Measurements from ENCODE around the gene GPATCH2L.

GPATCH2L gene

GRCh38 chr14:76151398-76152332, at the start of gene GPATCH2L:
TSS of gene GPATCH2L (plus strand) at chr14:76151922. CDS start at chr14:76154364, 2,442 bp downstream.
- Histone ChIP-seq H3K4me3 (peak within 1 kb of the TSS; percentile 81 to 100 (median 92)), H3K27ac (peak within 1 kb of the TSS; percentile 56 to 94 (median 87))

- Histone ChIP-seq H3K4me3 (no peak overlapping the region), H3K27ac (no peak overlapping the region)
These were observed 46.8 kb upstream of the GPATCH2L start for GRCh38 chr14:76104802-76105355.

GRCh38 chr14:76106188-76106587, 45.5 kb upstream of the GPATCH2L start:
- no peak overlapping the region for H3K27ac ChIP-seq

GRCh38 chr14:76109087-76109880, 42.4 kb upstream of the GPATCH2L start:
- no peak overlapping the region for H3K4me3 ChIP-seq
- no peak overlapping the region for H3K27ac ChIP-seq

More at GRCh38 chr14:76106188-76106587, 45.5 kb upstream of the GPATCH2L start:
- no peak overlapping the region for H3K4me3 ChIP-seq

DNA sequence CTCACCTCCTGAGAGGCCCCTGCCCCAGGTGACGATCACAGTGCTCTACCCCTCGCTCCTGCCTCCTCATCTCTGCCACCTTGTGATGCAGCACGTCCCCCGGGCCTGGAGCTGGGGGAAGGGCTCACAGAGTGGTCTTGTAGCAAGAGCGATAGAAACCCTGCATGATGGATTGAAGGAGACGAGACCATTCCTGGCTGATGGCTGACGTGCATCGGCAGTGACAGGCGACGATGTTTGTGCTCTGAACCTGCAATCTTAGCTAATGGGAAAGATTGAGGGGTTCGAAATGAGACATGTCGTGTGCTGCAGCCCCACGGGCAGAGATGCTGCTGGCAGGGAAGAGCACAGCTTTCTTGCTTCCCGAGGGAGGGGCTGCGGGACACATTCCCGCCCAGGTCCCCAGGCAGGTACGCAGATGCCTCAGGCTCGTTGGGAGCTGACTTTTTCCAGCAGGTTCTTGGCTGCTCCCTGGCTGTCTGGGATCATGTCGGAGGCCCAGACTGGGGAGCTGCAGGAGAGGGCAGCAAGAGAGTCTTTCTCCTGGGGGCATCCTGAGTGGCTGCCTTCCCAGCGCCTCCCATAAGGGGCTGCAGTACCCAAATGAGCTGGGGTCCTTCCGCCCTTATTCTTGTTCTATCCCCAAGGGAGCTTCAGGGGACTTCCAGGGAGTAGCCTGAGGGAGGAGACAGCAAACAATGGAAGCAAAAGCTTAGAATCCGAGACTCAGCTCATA, 38.7 kb upstream of the GPATCH2L start:
- H3K27ac ChIP-seq: no peak overlapping the region
- no peak overlapping the region for H3K4me3 ChIP-seq

DNA sequence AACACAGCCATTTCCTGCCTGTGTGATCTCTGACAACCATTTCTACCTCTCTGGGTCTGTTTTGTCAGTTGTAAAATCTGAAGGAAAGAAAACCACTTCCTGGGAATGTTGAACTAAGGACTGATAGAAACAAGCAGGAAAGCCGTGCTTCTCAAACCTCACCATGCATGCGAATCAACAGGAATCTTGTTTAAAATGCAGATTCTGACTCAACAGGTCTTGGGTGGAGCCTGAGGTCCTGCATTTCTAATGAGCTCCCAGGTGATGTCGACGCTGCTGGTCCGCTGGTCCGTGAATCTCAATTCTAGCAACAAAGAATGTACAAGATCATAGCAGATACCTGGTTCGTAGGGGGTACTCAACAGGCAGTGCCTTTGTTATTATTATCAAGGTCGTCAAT, 38.0 kb upstream of the GPATCH2L start:
- Histone ChIP-seq H3K27ac (no peak overlapping the region), H3K4me3 (no peak overlapping the region)

DNA sequence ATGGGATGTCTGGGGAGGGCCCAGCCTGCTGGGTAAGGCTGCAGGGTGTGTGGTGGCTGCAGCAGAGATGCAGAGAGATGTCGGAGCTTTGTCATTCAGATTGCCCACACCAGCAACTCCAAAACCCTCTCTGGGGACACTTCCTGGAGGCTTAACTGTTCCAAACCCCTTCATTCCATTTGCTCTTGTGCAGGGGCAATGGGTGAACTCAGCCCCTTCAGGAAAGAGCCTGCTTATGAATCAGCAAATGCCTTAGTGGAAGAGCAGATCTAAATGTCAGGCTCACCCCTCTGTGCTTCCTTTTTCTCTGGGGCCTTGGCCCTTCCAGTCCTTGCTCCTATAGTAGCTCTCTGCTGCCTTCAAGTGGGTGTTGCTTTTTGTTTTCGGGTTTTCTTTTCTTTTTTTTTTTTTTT, 36.7 kb upstream of the GPATCH2L start:
- H3K4me3 ChIP-seq: no peak overlapping the region
- no peak overlapping the region for H3K27ac ChIP-seq

- Histone ChIP-seq H3K4me3 (no peak overlapping the region), H3K27ac (no peak overlapping the region)
These were observed 33.8 kb upstream of the GPATCH2L start for GRCh38 chr14:76117789-76118484.

DNA sequence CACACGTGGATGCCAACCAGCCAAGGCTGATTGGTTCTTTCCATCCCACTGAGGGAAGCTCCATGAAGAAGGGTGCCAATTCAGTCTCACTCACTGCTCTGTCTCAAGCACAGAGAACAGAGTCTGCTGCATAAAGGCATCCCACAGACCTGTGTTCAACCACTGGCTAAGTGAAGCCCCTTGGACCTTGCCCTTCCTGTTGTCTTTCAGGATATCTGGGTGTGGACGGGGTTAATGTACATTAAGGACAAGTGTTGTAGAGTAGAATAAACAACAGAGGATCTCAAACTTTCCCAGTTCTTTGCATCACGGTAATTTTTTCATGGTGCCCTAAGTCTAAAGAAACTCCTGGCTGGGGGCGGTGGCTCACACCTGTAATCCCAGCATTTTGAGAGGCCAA, 33.1 kb upstream of the GPATCH2L start:
- Histone ChIP-seq H3K4me3 (no peak overlapping the region), H3K27ac (no peak overlapping the region)

DNA sequence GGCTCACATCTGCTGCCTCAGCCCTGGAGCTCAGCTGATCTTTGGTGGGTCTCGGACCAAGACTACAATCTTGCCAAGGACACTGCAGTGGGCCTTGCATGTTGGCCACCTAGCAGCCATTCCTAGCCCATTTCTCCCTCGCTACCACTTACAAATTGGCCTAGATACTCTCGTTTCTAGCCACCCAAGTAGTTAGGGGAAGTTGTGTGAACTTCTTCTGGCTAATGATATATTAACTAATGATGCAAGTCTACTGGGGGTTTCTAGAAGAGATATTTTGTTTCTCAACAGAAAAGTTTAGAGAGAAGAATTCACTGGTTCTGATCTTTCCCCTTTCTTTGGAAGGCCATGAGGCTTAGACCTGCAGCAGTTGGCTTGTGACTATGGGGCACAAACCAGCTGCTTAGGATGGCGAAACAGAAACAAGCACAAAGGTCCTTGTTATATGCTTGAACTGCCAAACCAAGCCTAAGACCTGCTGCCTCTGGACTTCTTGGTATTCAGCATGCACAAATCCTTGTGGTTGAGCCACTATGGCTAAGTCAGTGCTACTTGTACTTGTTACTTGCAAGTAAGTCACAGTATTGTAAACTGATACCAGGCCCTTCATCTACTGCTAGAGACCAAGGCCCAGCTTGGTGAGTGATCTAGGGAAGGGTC, 30.5 kb upstream of the GPATCH2L start:
- H3K27ac ChIP-seq: no peak overlapping the region
- H3K4me3 ChIP-seq: no peak overlapping the region

- H3K4me3 ChIP-seq: no peak overlapping the region
- no peak overlapping the region for H3K27ac ChIP-seq
These were observed 28.1 kb upstream of the GPATCH2L start for GRCh38 chr14:76123426-76124225.

DNA sequence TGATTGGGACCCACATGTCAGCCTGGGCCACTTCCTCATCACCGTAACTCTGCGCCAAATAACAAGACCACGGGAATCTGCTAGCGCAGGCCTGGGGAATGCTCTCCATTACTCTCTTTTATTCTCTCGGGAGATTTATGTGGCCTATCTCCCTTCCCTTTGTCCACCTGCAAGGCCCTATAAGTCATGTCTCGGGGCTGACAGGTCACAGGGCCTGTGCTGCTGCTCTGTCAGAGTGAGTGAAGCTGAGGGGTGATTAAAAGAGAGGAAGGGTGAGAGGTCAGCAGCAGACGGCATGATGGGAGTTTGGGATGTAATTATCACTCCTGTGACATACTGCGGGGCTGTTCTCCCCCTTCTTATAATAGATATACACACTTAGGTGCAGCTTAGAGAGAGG, 26.2 kb upstream of the GPATCH2L start:
- Histone ChIP-seq H3K4me3 (no peak overlapping the region), H3K27ac (no peak overlapping the region)

DNA sequence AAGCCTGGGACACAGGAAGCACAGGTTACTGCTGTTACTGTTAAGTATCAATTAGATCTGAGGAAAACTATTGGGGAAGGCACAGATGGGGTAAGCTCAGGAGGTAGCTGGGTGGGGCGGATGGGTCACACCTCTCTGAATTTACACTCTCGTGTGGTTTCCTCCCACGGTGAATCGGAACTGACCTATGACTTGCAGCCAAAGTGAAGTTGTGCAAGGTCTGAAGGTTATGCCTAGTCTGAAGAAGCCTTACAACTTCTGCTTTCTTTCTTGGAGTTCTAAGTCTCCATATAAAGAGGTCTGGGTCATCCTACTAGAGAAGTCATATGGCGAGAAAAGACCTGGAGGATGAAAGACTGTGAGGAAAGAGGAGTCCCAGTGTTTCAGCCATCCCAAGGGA, 25.6 kb upstream of the GPATCH2L start:
- Histone ChIP-seq H3K27ac (no peak overlapping the region), H3K4me3 (no peak overlapping the region)

DNA sequence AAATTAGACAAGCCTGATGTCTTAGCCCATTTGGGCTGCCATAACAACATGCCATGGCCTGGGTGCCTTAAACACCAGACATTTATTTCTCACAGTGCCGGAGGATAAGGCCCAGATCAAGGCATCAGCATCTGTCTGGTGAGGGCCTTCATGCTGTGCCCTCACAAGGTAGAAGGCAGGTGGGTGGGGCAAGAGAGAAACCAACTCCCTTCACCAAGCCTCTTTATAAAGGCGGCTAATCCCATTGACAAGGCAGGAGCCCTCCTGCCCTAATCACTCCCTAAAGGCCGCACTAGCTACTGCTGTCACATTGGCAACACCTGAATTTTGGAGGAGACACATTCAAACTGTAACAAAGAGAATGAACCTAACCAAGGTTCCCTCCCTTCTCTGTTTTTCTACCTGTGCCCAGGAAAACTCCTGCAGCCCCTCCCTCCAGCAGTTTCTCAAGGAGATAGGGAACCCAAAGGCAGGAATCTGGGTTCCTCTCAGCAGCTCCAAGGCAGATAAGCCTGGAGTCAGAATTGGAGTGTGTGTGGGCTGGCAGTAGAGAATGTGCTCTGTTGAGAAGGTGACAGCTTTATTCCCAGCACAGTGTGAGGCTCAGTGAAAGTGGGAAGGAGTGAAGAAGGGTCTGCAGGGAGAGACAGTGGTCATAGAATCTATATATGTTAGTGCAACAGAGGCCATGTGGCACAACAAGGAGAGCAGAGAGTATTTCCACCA, 21.7 kb upstream of the GPATCH2L start:
- Histone ChIP-seq H3K27ac (no peak overlapping the region), H3K4me3 (no peak overlapping the region)

- Histone ChIP-seq H3K4me3 (no peak overlapping the region), H3K27ac (no peak overlapping the region)
These were observed 20.4 kb upstream of the GPATCH2L start for GRCh38 chr14:76131071-76131965.

GRCh38 chr14:76133103-76133502, 18.6 kb upstream of the GPATCH2L start:
- Histone ChIP-seq H3K27ac (no peak overlapping the region), H3K4me3 (no peak overlapping the region)

Measured in skin epidermis (tissue), 12 donors.